Measurements from ENCODE around the gene CCDC51. TPM values are rescaled to one million over a fixed set of nuclear protein-coding genes. Genes with fewer than 3 reads are reported as not detected.

The CCDC51 gene
- total RNA-seq, 4 donors from 2014 or later = 2.6 to 11.1 (median 7.8) TPM

DNA sequence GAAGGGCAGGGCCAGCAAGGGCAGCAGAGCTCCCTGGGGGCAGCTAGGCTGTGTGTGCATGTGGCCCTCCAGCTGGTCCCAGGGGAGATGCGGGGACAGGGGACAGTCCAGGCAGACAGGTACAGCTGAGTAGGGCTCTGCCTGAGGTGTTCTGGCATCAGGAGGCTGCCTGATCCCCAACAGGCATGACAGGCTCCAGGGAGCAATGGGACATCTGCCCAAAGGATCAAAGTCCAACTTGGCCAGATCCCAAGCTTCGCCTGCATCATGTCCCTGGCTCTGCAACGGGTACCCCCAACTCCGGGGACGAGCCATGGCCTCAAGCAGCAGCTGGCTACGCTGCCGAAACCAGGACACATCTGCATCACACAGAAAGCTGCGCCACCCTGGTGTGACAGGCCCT is 28.4 kb upstream of the CCDC51 start:
- intact Hi-C loops (cut with DNase I; ENCODE audit: low total_unique reads) = loop anchor here (5.0 kb wide), 1 partner anchor 79 kb away; no protein-coding TSS in a partner anchor
- H3K36me3 ChIP-seq = no peaks in the 10 kb centered on the region
- TF ChIP-seq, protein P1, sequence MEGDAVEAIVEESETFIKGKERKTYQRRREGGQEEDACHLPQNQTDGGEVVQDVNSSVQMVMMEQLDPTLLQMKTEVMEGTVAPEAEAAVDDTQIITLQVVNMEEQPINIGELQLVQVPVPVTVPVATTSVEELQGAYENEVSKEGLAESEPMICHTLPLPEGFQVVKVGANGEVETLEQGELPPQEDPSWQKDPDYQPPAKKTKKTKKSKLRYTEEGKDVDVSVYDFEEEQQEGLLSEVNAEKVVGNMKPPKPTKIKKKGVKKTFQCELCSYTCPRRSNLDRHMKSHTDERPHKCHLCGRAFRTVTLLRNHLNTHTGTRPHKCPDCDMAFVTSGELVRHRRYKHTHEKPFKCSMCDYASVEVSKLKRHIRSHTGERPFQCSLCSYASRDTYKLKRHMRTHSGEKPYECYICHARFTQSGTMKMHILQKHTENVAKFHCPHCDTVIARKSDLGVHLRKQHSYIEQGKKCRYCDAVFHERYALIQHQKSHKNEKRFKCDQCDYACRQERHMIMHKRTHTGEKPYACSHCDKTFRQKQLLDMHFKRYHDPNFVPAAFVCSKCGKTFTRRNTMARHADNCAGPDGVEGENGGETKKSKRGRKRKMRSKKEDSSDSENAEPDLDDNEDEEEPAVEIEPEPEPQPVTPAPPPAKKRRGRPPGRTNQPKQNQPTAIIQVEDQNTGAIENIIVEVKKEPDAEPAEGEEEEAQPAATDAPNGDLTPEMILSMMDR (IDR thresholded peaks at IDR 0.05) = no peak
- TF ChIP-seq POLR2A (IDR thresholded peaks at IDR 0.05) = no peak
- H3K4me1 ChIP-seq = peaks cover 10 to 28% of the 10 kb centered on the region in 2 donors
- peak overlapping the region; percentile 99 to 100 for H3K27ac ChIP-seq
- H3K4me3 ChIP-seq = no peak overlapping the region
- DNase-seq = no peak
- H3K27me3 ChIP-seq = no peaks in the 10 kb centered on the region
- no peaks in the 10 kb centered on the region for H3K9me3 ChIP-seq

DNA sequence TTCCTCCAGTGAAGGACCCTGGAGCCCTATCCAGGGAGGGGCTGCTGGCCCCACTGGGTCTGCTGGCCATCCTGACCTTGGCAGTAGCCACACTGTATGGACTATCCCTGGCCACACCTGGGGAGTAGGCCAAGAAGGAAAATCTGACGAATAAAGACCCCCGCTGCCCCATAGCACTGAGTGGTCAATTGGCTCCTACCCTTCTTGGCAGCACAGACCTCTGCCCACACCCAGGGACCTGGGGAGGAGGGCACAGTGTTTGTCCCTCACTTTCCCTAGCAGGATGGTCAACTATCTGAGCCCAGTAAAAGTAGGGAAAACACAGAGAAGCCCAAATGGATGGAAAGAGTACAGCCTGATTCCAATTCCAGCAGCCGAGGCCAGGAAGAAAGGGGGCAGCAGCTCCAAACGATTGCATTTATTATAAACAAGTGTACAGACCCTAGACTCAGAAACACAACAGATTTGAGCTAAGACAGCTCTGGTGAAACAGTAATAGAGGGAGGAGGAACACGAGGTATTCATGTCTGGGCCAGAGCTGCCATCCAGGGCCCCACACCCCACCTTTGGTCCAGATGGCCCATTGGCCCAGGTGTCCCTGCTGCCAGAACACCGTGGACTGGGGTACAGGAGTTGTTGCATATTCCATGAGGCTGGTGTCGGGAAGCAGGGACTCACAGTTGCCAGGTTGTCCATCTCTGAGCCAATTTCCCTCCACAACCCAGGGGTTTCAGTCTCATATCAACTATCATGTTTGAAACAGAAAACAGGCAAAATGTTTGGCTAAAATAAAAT is 27.8 kb upstream of the CCDC51 start:
- peak overlapping the region; percentile 99 to 100 for H3K27ac ChIP-seq
- H3K27me3 ChIP-seq = no peaks in the 10 kb centered on the region
- no peak for DNase-seq
- no peaks in the 10 kb centered on the region for H3K36me3 ChIP-seq
- H3K4me1 ChIP-seq = peaks cover 10 to 28% of the 10 kb centered on the region in 2 donors
- intact Hi-C loops (cut with DNase I; ENCODE audit: low total_unique reads) = loop anchor here (5.0 kb wide), 1 partner anchor 80 kb away; no protein-coding TSS in a partner anchor
- no peaks in the 10 kb centered on the region for H3K9me3 ChIP-seq
- TF ChIP-seq, protein P1 (IDR thresholded peaks at IDR 0.05) = no peak
- TF ChIP-seq POLR2A (IDR thresholded peaks at IDR 0.05) = no peak
- no peak overlapping the region for H3K4me3 ChIP-seq

DNA sequence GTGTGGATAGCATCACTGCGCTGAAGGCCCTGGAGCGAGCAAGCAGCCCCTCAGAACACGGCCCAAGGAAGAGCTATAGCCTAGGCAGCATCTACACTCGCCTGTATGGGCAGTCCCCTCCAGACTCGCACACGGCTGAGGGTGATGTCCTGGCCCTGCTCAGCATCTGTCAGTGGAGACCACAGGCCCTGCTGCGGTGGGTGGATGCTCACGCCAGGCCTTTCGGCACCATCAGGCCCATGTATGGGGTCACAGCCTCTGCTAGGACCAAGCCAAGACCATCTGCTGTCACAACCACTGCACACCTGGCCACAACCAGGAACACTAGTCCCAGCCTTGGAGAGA is 27.2 kb upstream of the CCDC51 start:
- peaks cover 10 to 28% of the 10 kb centered on the region in 2 donors for H3K4me1 ChIP-seq
- no peak for TF ChIP-seq POLR2A (IDR thresholded peaks at IDR 0.05)
- TF ChIP-seq, protein P1 (IDR thresholded peaks at IDR 0.05) = no peak
- no peak for DNase-seq
- H3K4me3 ChIP-seq = peak overlapping the region in 1 of 2 donors; percentile 38
- H3K9me3 ChIP-seq = no peaks in the 10 kb centered on the region
- peak overlapping the region; percentile 99 to 100 for H3K27ac ChIP-seq
- H3K27me3 ChIP-seq = no peaks in the 10 kb centered on the region
- no peaks in the 10 kb centered on the region for H3K36me3 ChIP-seq
- intact Hi-C loops (cut with DNase I; ENCODE audit: low total_unique reads) = loop anchor here (5.0 kb wide), 1 partner anchor 80 kb away; no protein-coding TSS in a partner anchor

DNA sequence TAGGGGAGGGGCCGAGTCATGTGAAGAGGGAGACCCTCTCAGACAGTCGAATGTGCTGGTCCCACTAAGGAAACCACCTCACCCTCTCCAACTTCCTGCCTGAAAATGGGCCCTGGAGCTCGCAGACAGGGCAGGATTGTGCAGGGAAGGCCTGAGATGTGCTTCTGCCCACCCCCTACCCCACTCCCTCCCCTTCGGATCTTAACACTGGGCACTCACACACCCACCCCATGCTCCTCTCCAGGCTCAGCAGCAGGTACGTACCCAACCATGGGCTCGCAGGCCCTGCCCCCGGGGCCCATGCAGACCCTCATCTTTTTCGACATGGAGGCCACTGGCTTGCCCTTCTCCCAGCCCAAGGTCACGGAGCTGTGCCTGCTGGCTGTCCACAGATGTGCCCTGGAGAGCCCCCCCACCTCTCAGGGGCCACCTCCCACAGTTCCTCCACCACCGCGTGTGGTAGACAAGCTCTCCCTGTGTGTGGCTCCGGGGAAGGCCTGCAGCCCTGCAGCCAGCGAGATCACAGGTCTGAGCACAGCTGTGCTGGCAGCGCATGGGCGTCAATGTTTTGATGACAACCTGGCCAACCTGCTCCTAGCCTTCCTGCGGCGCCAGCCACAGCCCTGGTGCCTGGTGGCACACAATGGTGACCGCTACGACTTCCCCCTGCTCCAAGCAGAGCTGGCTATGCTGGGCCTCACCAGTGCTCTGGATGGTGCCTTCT is 26.6 kb upstream of the CCDC51 start:
- Histone ChIP-seq H3K27me3 (no peaks in the 10 kb centered on the region), H3K4me3 (peak overlapping the region; percentile 38 to 42), H3K27ac (peak overlapping the region; percentile 99 to 100), H3K36me3 (no peaks in the 10 kb centered on the region), H3K9me3 (no peaks in the 10 kb centered on the region), H3K4me1 (peaks cover 10 to 24% of the 10 kb centered on the region in 2 donors)
- DNase-seq = peak in 1 of 2 donors; percentile 44
- intact Hi-C loops (cut with DNase I; ENCODE audit: low total_unique reads) = loop anchor here (5.0 kb wide), 1 partner anchor 81 kb away; no protein-coding TSS in a partner anchor
- TF ChIP-seq, protein P1 (IDR thresholded peaks at IDR 0.05) = no peak

Measured in uterus (tissue), 4 donors.